Measurements from ENCODE around the gene TMEFF2. TPM values are rescaled to one million over a fixed set of nuclear protein-coding genes. Genes with fewer than 3 reads are reported as not detected.
A peak's percentile ranks its signal among the peaks of the same experiment; 100 is the strongest.

The TMEFF2 gene
- total RNA-seq, 1 donor from 2014 or later = 0.16 TPM

- H3K27ac ChIP-seq (replicated peaks) = peak overlapping the region; percentile 57
- TF ChIP-seq, protein P1, sequence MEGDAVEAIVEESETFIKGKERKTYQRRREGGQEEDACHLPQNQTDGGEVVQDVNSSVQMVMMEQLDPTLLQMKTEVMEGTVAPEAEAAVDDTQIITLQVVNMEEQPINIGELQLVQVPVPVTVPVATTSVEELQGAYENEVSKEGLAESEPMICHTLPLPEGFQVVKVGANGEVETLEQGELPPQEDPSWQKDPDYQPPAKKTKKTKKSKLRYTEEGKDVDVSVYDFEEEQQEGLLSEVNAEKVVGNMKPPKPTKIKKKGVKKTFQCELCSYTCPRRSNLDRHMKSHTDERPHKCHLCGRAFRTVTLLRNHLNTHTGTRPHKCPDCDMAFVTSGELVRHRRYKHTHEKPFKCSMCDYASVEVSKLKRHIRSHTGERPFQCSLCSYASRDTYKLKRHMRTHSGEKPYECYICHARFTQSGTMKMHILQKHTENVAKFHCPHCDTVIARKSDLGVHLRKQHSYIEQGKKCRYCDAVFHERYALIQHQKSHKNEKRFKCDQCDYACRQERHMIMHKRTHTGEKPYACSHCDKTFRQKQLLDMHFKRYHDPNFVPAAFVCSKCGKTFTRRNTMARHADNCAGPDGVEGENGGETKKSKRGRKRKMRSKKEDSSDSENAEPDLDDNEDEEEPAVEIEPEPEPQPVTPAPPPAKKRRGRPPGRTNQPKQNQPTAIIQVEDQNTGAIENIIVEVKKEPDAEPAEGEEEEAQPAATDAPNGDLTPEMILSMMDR (IDR thresholded peaks at IDR 0.05; ENCODE audit: borderline replicate concordance) = no peak
- no peaks in the 10 kb centered on the region for H3K36me3 ChIP-seq
- intact Hi-C loops (cut with micrococcal nuclease) = no loop called here
- no peak for DNase-seq
- H3K27me3 ChIP-seq (ENCODE audit: low read depth) = no peaks in the 10 kb centered on the region
- no peak overlapping the region for H3K4me3 ChIP-seq
- H3K9me3 ChIP-seq (replicated peaks) = no peaks in the 10 kb centered on the region
- H3K4me1 ChIP-seq = peaks cover 10% of the 10 kb centered on the region
These were observed 199.4 kb downstream of the TMEFF2 start for GRCh38 chr2:191995285-191995684.

DNA sequence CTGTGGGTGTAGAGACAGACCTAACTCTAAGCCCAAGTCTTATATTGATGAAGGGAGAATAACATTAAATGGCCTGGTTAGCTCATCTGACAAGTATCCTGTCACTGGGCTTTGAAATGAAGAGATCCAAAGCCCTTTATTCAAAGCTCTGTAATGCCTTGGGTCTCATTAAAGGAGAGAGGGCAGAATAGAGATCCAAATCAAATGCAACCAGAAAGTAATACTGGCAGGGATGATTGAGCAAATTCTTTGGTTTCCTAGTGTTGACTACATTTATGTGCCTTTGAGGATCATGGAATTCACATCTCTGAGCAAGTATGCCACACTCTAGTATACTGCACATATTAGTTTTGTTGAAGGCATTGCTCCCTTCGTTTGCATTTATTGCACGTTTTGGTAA lies 200.0 kb downstream of the TMEFF2 start:
- peaks cover 10% of the 10 kb centered on the region for H3K4me1 ChIP-seq
- no peaks in the 10 kb centered on the region for H3K36me3 ChIP-seq
- no peak for DNase-seq
- H3K4me3 ChIP-seq = no peak overlapping the region
- TF ChIP-seq, protein P1 (IDR thresholded peaks at IDR 0.05; ENCODE audit: borderline replicate concordance) = no peak
- H3K27me3 ChIP-seq (ENCODE audit: low read depth) = no peaks in the 10 kb centered on the region
- intact Hi-C loops (cut with micrococcal nuclease) = no loop called here
- H3K27ac ChIP-seq (replicated peaks) = peak overlapping the region; percentile 57
- H3K9me3 ChIP-seq (replicated peaks) = no peaks in the 10 kb centered on the region

DNA sequence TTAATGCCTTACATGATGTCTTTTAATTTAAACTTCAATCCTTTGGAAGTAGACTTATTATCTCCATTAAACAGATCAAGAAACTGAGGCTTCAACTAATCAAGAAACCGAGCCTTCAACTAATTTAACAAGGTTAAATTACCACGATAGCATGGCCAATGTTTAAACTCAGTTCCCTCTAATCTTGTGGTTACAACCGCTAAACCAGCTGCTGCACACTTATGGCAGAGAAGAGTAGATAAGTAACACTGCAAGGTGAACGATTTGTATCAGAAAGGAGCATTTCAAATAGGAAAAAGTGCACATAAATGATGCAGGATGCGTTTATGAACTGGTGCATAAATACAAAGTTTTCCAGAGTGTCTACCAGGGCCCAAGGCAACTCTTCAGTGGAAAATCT lies 203.3 kb downstream of the TMEFF2 start:
- Histone ChIP-seq H3K9me3 (replicated peaks) (no peaks in the 10 kb centered on the region), H3K27me3 (ENCODE audit: low read depth) (no peaks in the 10 kb centered on the region), H3K36me3 (no peaks in the 10 kb centered on the region), H3K4me1 (peaks cover 10% of the 10 kb centered on the region), H3K27ac (replicated peaks) (no peak overlapping the region), H3K4me3 (no peak overlapping the region)
- TF ChIP-seq, protein P1 (IDR thresholded peaks at IDR 0.05; ENCODE audit: borderline replicate concordance) = no peak
- intact Hi-C loops (cut with micrococcal nuclease) = no loop called here
- DNase-seq = no peak

- no peak overlapping the region for H3K27ac ChIP-seq (replicated peaks)
- TF ChIP-seq, protein P1 (IDR thresholded peaks at IDR 0.05; ENCODE audit: borderline replicate concordance) = no peak
- intact Hi-C loops (cut with micrococcal nuclease) = no loop called here
- no peaks in the 10 kb centered on the region for H3K36me3 ChIP-seq
- H3K27me3 ChIP-seq (ENCODE audit: low read depth) = no peaks in the 10 kb centered on the region
- no peak overlapping the region for H3K4me3 ChIP-seq
- H3K9me3 ChIP-seq (replicated peaks) = no peaks in the 10 kb centered on the region
- DNase-seq = no peak
- peaks cover 10% of the 10 kb centered on the region for H3K4me1 ChIP-seq
These were observed 209.0 kb downstream of the TMEFF2 start for GRCh38 chr2:191985740-191986139.

DNA sequence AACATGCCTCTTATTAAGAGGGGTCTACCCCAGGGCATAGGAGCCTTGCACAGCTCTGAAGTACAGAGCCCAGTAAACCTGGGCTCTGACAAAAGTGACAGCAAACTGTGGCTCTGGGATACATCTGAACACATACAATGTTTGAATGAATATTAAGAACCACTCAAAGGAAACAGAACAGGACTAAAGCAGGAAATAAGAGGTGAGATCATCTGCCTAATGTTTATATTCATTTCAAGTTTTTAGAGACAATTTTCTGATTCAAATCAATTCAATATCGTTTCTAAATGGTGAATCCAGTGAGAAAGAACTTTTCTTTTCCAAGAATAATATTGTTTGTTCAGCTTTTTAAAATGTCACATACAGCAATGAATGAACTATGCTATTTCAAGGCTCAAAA lies 211.1 kb downstream of the TMEFF2 start:
- no peaks in the 10 kb centered on the region for H3K9me3 ChIP-seq (replicated peaks)
- no peaks in the 10 kb centered on the region for H3K27me3 ChIP-seq (ENCODE audit: low read depth)
- peaks cover 10% of the 10 kb centered on the region for H3K4me1 ChIP-seq
- no peak overlapping the region for H3K4me3 ChIP-seq
- no peak for DNase-seq
- no peaks in the 10 kb centered on the region for H3K36me3 ChIP-seq
- intact Hi-C loops (cut with micrococcal nuclease) = no loop called here
- TF ChIP-seq, protein P1 (IDR thresholded peaks at IDR 0.05; ENCODE audit: borderline replicate concordance) = no peak
- no peak overlapping the region for H3K27ac ChIP-seq (replicated peaks)

- H3K36me3 ChIP-seq = no peaks in the 10 kb centered on the region
- H3K27ac ChIP-seq (replicated peaks) = no peak overlapping the region
- H3K27me3 ChIP-seq (ENCODE audit: low read depth) = no peaks in the 10 kb centered on the region
- H3K9me3 ChIP-seq (replicated peaks) = no peaks in the 10 kb centered on the region
- H3K4me3 ChIP-seq = no peak overlapping the region
- DNase-seq = no peak
- intact Hi-C loops (cut with micrococcal nuclease) = no loop called here
- H3K4me1 ChIP-seq = peaks cover 10% of the 10 kb centered on the region
- TF ChIP-seq, protein P1 (IDR thresholded peaks at IDR 0.05; ENCODE audit: borderline replicate concordance) = no peak
These were observed 211.5 kb downstream of the TMEFF2 start for GRCh38 chr2:191983186-191983585.
